NCI-H1694 treated with DMSO at 0.1 percent for 48 hours (cell line): ENCODE measurements around the gene ALOX15.
A peak's percentile ranks its signal among the peaks of the same experiment; 100 is the strongest.
"Not testable (repeated sequence)": the region's sequence is repeated elsewhere in the genome, so short reads cannot be mapped to it uniquely, and the experiment has no call there.

Experiments
- DNase-seq: peaks from one replicate; lab custom pipeline; 2025; lab: John Stamatoyannopoulos, UW

ALOX15 gene

GRCh38 chr17:4655933-4656332 lies 14.5 kb upstream of the ALOX15 start:
- not testable (repeated sequence) for DNase-seq

- no peak for DNase-seq
These were observed 11.5 kb upstream of the ALOX15 start for GRCh38 chr17:4652997-4653396.

GRCh38 chr17:4648741-4649140 lies 7.3 kb upstream of the ALOX15 start:
- no peak for DNase-seq

GRCh38 chr17:4645642-4646041 lies 4.2 kb upstream of the ALOX15 start:
- DNase-seq = no peak

GRCh38 chr17:4643676-4644075 lies 2.2 kb upstream of the ALOX15 start:
- no peak for DNase-seq

GRCh38 chr17:4642286-4642685 lies 808 bp upstream of the ALOX15 start:
- DNase-seq = no peak

- peak; percentile 4 for DNase-seq
These were observed 799 bp downstream of the ALOX15 start for GRCh38 chr17:4640569-4641188.

GRCh38 chr17:4639301-4640059 lies 2.0 kb downstream of the ALOX15 start:
- DNase-seq = not testable (repeated sequence)

GRCh38 chr17:4638766-4639165 lies 2.7 kb downstream of the ALOX15 start:
- not testable (repeated sequence) for DNase-seq

- no peak for DNase-seq
These were observed 4.9 kb downstream of the ALOX15 start for GRCh38 chr17:4636474-4637100.

GRCh38 chr17:4635823-4636375 lies 5.6 kb downstream of the ALOX15 start:
- no peak for DNase-seq

- DNase-seq = no peak
These were observed 6.5 kb downstream of the ALOX15 start for GRCh38 chr17:4634976-4635375.

- no peak for DNase-seq
These were observed 7.8 kb downstream of the ALOX15 start for GRCh38 chr17:4633643-4634042.

GRCh38 chr17:4632581-4632920 lies 8.9 kb downstream of the ALOX15 start:
- no peak for DNase-seq

GRCh38 chr17:4631836-4632580 lies 9.5 kb downstream of the ALOX15 start:
- no peak for DNase-seq

GRCh38 chr17:4631431-4631830 lies 10.0 kb downstream of the ALOX15 start:
- DNase-seq = no peak

- DNase-seq = no peak
These were observed 14.7 kb downstream of the ALOX15 start for GRCh38 chr17:4626734-4627256.

GRCh38 chr17:4625181-4625617 lies 16.3 kb downstream of the ALOX15 start:
- DNase-seq = no peak

- DNase-seq = not testable (repeated sequence)
These were observed 17.0 kb downstream of the ALOX15 start for GRCh38 chr17:4624451-4624911.

GRCh38 chr17:4623249-4623648 lies 18.2 kb downstream of the ALOX15 start:
- DNase-seq = no peak

- DNase-seq = no peak
These were observed 19.1 kb downstream of the ALOX15 start for GRCh38 chr17:4622375-4622774.
